Retina (tissue), 1 donor: ENCODE data around the gene RANGAP1.
"Not testable (repeated sequence)": the region's sequence is repeated elsewhere in the genome, so short reads cannot be mapped to it uniquely, and the experiment has no call there.

Experiments used
- DNase-seq: peaks from one replicate; pipeline ENCODE4 v3.0.0-alpha.2; 2016

RANGAP1 gene

DNA sequence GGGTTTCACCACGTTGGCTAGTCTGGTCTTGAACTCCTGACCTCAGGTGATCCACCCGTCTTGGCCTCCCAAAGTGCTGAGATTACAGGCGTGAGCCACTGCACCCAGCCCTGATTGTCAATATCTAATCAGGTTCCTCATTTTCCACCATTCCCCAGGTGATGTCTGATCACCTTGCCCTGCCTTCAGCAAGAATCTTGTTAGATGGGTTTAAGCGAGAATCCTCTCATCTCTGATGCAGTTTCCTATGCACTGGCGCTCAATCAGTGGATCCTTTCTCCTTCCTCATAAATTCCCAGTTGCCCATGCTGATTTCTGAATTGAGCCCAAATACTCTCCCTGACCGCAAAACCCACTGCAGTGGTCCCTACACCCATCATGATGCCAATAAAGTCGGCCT, 14.7 kb upstream of the RANGAP1 start:
- DNase-seq = peak; percentile 8

DNA sequence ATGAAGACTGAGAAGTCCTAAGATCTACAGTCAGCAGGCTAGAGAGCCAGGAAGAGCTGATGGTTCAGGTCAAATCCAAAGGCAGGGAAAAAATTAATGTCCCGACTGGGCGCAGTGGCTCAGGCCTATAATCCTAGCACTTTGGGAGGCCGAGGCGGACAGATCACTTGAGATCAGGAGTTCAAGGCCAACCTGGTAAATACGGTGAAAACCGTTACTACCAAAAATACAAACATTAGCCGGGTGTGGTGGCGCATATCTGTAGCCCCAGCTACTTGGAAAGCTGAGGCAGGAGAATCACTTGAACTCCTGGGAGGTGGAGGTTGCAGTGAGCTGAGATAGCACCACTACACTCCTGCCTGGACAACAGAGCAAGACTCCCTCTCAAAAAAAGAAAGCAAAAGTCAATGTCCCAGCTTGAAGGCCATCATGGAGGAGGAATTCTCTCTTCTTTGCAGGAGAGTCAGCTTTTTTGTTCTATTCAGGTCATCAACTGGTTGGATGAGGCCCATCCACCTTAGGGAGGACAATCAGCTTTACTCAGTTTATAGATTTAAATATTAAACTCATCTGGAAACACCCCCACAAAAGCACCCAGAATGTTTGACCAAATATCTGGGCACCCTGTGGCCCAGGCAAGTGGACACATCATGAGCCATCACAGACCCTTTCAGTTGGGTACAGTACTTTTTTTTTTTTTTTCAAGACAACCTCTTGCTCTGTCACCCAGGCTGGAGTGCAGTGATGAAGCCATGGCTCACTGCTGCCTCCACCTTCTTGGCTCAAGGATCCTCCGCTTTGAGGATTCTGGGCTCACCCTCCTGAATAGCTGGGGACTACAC, 11.1 kb upstream of the RANGAP1 start:
- DNase-seq = no peak

- DNase-seq = not testable (repeated sequence)
Measured at GRCh38 chr22:41294816-41295215, 8.8 kb upstream of the RANGAP1 start.

GRCh38 chr22:41290262-41291221, 4.6 kb upstream of the RANGAP1 start:
- no peak for DNase-seq

- DNase-seq = no peak
Measured at GRCh38 chr22:41289671-41290070, 3.7 kb upstream of the RANGAP1 start.

- no peak for DNase-seq
Measured at GRCh38 chr22:41288245-41288946, 2.4 kb upstream of the RANGAP1 start.

GRCh38 chr22:41286639-41287091, 678 bp upstream of the RANGAP1 start:
- DNase-seq = no peak

GRCh38 chr22:41285441-41285819, 557 bp downstream of the RANGAP1 start:
- DNase-seq = peak; percentile 77

- DNase-seq = no peak
Measured at GRCh38 chr22:41284465-41284864, 1.5 kb downstream of the RANGAP1 start.

DNA sequence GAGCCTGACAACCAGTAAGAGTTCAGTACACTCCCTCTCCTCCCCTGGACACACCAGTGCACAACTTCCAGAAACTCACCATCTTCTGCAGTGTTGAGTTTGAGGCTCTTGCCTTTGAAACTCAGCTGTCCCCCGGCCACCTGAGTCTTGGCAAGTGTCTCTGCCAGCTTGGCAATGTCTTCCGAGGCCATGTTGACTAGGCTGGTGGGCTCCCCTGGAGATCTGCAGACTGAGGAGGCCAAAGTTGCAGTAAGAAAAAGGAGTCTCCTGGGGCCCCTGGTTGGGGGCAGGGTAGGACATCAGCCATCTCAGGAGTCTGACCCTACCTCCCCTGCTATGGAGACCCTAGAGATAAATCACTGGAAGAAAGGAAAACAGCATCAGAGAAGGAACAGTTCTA, 5.1 kb downstream of the RANGAP1 start:
- no peak for DNase-seq

- DNase-seq = no peak
Measured at GRCh38 chr22:41280065-41280464, 5.9 kb downstream of the RANGAP1 start.

GRCh38 chr22:41274856-41275255, 11.1 kb downstream of the RANGAP1 start:
- no peak for DNase-seq

DNA sequence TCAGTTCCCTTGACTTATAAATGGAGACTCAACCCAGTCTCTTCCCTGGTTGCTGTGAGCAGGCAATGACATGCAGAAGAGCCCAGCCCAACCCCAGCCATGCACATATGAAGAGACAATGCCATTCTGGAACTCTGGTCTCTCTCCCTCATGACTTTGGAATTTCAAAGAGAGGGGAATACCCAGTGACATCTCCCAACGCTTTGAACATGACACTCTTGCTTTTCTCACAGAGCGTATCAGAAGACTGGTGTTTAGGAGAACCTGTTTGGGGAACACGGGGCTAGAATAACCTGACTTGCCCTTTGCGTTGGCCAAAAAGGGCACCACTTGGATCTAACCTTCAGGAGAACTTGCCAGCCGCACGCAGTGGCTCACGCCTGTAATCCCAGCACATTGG, 12.9 kb downstream of the RANGAP1 start:
- no peak for DNase-seq

GRCh38 chr22:41271787-41272186, 14.2 kb downstream of the RANGAP1 start:
- DNase-seq = no peak

DNA sequence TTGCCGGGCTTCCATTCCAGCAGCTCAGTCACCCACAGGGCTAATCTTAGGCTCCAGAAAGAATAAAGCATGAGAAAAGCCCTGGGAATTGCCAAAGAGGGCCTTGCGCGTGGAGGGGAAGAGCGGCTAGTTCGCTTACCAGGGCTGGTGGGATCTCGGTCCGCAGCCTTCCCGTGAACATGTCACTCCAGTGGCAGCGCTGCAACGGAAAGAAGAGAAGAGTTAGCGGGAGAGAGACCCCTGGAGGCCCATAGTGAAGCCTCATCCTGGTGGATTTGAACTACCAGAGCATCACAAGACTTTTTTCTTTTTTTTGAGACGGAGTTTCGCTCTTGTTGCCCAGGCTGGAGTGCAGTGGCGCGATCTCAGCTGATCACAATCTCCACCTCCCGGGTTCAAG, 18.0 kb downstream of the RANGAP1 start:
- DNase-seq = no peak

- no peak for DNase-seq
Measured at GRCh38 chr22:41264408-41264941, 21.5 kb downstream of the RANGAP1 start.

- DNase-seq = no peak
Measured at GRCh38 chr22:41263704-41264103, 22.3 kb downstream of the RANGAP1 start.

GRCh38 chr22:41262250-41262765, 23.7 kb downstream of the RANGAP1 start:
- no peak for DNase-seq

DNA sequence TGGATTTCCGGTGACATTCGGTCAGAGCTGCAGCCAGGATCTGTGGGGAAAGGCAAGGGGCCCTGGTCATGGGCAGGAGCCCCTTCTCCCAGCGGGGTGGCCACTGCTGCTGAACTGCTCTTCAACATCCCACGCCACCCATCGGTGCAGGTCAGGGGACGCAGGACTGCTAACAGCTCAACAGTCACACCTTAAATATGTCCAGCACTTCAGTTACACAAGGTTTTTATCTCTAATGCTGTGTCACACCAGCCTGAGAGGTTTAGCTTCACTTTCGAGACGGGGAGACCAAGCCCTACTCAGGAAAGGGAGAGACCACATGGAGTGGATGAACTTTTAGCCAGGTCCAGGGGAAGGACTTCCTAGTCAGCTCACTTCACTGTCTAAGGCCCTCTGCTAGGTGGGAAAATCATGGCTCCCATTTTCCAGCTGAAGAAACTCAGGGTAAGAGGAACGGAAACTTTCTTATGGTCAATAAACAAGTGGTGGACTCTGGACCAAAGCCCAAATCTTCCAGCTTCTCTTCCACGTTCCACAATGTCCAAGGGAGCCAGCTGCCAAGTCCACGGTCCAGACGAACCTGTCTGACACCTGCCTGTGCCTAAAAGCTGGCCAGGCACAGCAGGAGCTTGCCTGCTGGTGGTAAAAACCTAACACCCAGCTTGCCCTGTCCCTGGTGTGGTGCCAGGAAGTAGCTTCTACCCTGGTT, 24.3 kb downstream of the RANGAP1 start:
- no peak for DNase-seq

DNA sequence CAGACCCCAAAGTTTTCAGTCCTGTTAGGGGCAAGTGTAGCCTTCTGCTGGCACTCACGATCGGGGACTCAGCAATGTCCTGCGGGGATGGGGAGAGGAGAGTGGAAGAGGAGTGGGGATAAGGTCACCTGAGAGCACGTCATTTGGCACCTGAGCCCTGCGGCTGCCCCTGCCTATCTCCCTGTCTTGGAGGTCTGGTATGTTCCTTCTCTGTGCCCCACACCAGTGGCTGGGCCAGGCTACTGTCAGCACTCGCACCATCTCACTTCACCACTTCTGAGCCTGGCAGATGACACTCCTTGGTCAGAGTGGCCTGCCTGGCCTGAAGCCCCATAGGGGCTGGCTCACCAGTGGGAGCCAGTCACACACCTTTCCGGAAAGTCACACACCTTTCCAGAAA, 25.1 kb downstream of the RANGAP1 start:
- DNase-seq = no peak

GRCh38 chr22:41259756-41260155, 26.2 kb downstream of the RANGAP1 start:
- not testable (repeated sequence) for DNase-seq

- DNase-seq = no peak
Measured at GRCh38 chr22:41257696-41258095, 28.3 kb downstream of the RANGAP1 start.
